GM12874 (cell line): ENCODE measurements around the gene SFTPB.

Experiments
- CTCF ChIP-seq: IDR thresholded peaks from 2 replicates; pipeline ENCODE4 v1.5.1; 2011; ENCODE audit warnings: low read depth, mild to moderate bottlenecking, control low read depth, low read length, moderate library complexity; ENCODE audit not compliant: insufficient read depth

The SFTPB gene

GRCh38 chr2:85611217-85611704 is 56.7 kb downstream of the SFTPB start:
- TF ChIP-seq CTCF, result no peak
